ACC112 (cell line): ENCODE data around the gene ELANE.

Experiments
- H2AFZ ChIP-seq: fragments of 200-600 bp; sonication (generic); one replicate; pipeline ENCODE4 v1.6.0; 2017; ENCODE audit warnings: antibody characterized with exemption, low read length; ENCODE audit not compliant: unreplicated experiment
- H3K27ac ChIP-seq: fragments of 200-600 bp; sonication (generic); 2 replicates; pipeline ENCODE4 v1.5.1; 2014; ENCODE audit warnings: low read depth, mild to moderate bottlenecking, antibody characterized with exemption, low read length, moderate library complexity
- H3K27me3 ChIP-seq: fragments of 200-600 bp; sonication (generic); 2 replicates; pipeline ENCODE4 v1.6.1; 2014; ENCODE audit warnings: mild to moderate bottlenecking, antibody characterized with exemption, low read length, moderate library complexity, mixed read lengths; ENCODE audit not compliant: insufficient read depth
- H3K36me3 ChIP-seq: fragments of 200-600 bp; sonication (generic); 2 replicates; pipeline ENCODE4 v1.6.1; 2016; ENCODE audit warnings: mild to moderate bottlenecking, antibody characterized with exemption, low read length, moderate library complexity, mixed read lengths; ENCODE audit not compliant: insufficient read depth
- H3K4me1 ChIP-seq: fragments of 200-600 bp; sonication (generic); one replicate; pipeline ENCODE4 v1.6.1; 2016; ENCODE audit warnings: low read length, mixed read lengths; ENCODE audit not compliant: insufficient read depth, unreplicated experiment, control insufficient read depth
- H3K4me3 ChIP-seq: fragments of 200-600 bp; sonication (generic); 2 replicates; pipeline ENCODE4 v1.5.1; 2014; ENCODE audit warnings: mild to moderate bottlenecking, low read depth, low read length
- H3K79me2 ChIP-seq: fragments of 200-600 bp; sonication (generic); one replicate; pipeline ENCODE4 v1.6.0; 2016; ENCODE audit warnings: low read length; ENCODE audit not compliant: control insufficient read depth, unreplicated experiment, insufficient read depth

The ELANE gene

GRCh38 chr19:855566-856120 is 3.5 kb downstream of the ELANE start:
- H3K4me3 ChIP-seq = no peak overlapping the region
- peaks cover 4% of the 10 kb centered on the region for H3K4me1 ChIP-seq
- no peaks in the 10 kb centered on the region for H3K79me2 ChIP-seq
- no peak overlapping the region for H3K27ac ChIP-seq
- no peaks in the 10 kb centered on the region for H3K36me3 ChIP-seq
- H2AFZ ChIP-seq = no peak overlapping the region
- H3K27me3 ChIP-seq = no peaks in the 10 kb centered on the region

- H3K4me3 ChIP-seq = no peak overlapping the region
- no peaks in the 10 kb centered on the region for H3K27me3 ChIP-seq
- H2AFZ ChIP-seq = no peak overlapping the region
- H3K4me1 ChIP-seq = no peaks in the 10 kb centered on the region
- no peaks in the 10 kb centered on the region for H3K79me2 ChIP-seq
- H3K36me3 ChIP-seq = no peaks in the 10 kb centered on the region
- no peak overlapping the region for H3K27ac ChIP-seq
Observed at GRCh38 chr19:858284-858683, 6.2 kb downstream of the ELANE start.

GRCh38 chr19:858868-859843 is 7.1 kb downstream of the ELANE start, which contains the start of gene CFD:
TSS of gene CFD (plus strand) at chr19:859664. CDS start at chr19:859690, 26 bp downstream.
- no peaks in the 10 kb centered on the region for H3K36me3 ChIP-seq
- no peaks in the 10 kb centered on the region for H3K4me1 ChIP-seq
- H3K27me3 ChIP-seq = no peaks in the 10 kb centered on the region
- no peak within 1 kb of the TSS for H2AFZ ChIP-seq
- peak within 1 kb of the TSS; percentile 71 for H3K4me3 ChIP-seq
- no peak within 1 kb of the TSS for H3K27ac ChIP-seq
- H3K79me2 ChIP-seq = no peaks in the 10 kb centered on the region

- H3K4me1 ChIP-seq = no peaks in the 10 kb centered on the region
- H3K36me3 ChIP-seq = no peaks in the 10 kb centered on the region
- H3K4me3 ChIP-seq = no peak overlapping the region
- H2AFZ ChIP-seq = no peak overlapping the region
- H3K27me3 ChIP-seq = no peaks in the 10 kb centered on the region
- no peak overlapping the region for H3K27ac ChIP-seq
- no peaks in the 10 kb centered on the region for H3K79me2 ChIP-seq
Observed at GRCh38 chr19:861141-861755, 9.1 kb downstream of the ELANE start.

GRCh38 chr19:861756-862580 is 9.9 kb downstream of the ELANE start:
- Histone ChIP-seq H3K36me3 (no peaks in the 10 kb centered on the region), H3K27ac (no peak overlapping the region), H3K79me2 (no peaks in the 10 kb centered on the region), H3K4me3 (no peak overlapping the region), H3K27me3 (no peaks in the 10 kb centered on the region), H2AFZ (no peak overlapping the region), H3K4me1 (no peaks in the 10 kb centered on the region)

- H3K4me3 ChIP-seq = no peak overlapping the region
- H2AFZ ChIP-seq = no peak overlapping the region
- H3K36me3 ChIP-seq = no peaks in the 10 kb centered on the region
- no peak overlapping the region for H3K27ac ChIP-seq
- no peaks in the 10 kb centered on the region for H3K27me3 ChIP-seq
- H3K79me2 ChIP-seq = no peaks in the 10 kb centered on the region
- no peaks in the 10 kb centered on the region for H3K4me1 ChIP-seq
Observed at GRCh38 chr19:862581-863314, 10.6 kb downstream of the ELANE start.

- no peaks in the 10 kb centered on the region for H3K4me1 ChIP-seq
- H2AFZ ChIP-seq = no peak overlapping the region
- no peaks in the 10 kb centered on the region for H3K79me2 ChIP-seq
- no peaks in the 10 kb centered on the region for H3K36me3 ChIP-seq
- no peak overlapping the region for H3K4me3 ChIP-seq
- no peak overlapping the region for H3K27ac ChIP-seq
- H3K27me3 ChIP-seq = no peaks in the 10 kb centered on the region
Observed at GRCh38 chr19:863315-863620, 11.2 kb downstream of the ELANE start.

GRCh38 chr19:866769-867300 is 14.7 kb downstream of the ELANE start:
- no peak overlapping the region for H3K27ac ChIP-seq
- H3K4me1 ChIP-seq = peaks cover 14% of the 10 kb centered on the region
- no peak overlapping the region for H2AFZ ChIP-seq
- H3K79me2 ChIP-seq = no peaks in the 10 kb centered on the region
- no peaks in the 10 kb centered on the region for H3K27me3 ChIP-seq
- no peak overlapping the region for H3K4me3 ChIP-seq
- no peaks in the 10 kb centered on the region for H3K36me3 ChIP-seq

- Histone ChIP-seq H3K4me1 (peaks cover 14% of the 10 kb centered on the region), H3K27ac (no peak overlapping the region)
Observed at GRCh38 chr19:867301-867793, 15.2 kb downstream of the ELANE start.

More at GRCh38 chr19:867301-867793, 15.2 kb downstream of the ELANE start:
- Histone ChIP-seq H2AFZ (no peak overlapping the region), H3K4me3 (no peak overlapping the region), H3K27me3 (no peaks in the 10 kb centered on the region), H3K79me2 (no peaks in the 10 kb centered on the region), H3K36me3 (no peaks in the 10 kb centered on the region)
